GM23338 (cell line): ENCODE measurements around the gene PRRG3. TPM values are rescaled to one million over a fixed set of nuclear protein-coding genes. Genes with fewer than 3 reads are reported as not detected.

Experiments used
- ATAC-seq: fragments of 200-7000 bp; cut with Tn5 transposase; 3 replicates; pipeline ENCODE4 v1.9.1; 2020
- DNase-seq: peaks from one replicate; pipeline ENCODE4 v3.0.0-alpha.2; 2015; ENCODE audit warnings: low spot score
- H2AFZ ChIP-seq: fragments of 200-600 bp; sonication (generic); 2 replicates; pipeline ENCODE4 v1.8.0; 2016; ENCODE audit warnings: antibody characterized with exemption, mild to moderate bottlenecking, moderate library complexity
- H3F3A ChIP-seq: fragments of 200-600 bp; sonication (generic); replicated peaks from 2 replicates; pipeline ENCODE4 v1.8.0; 2017; ENCODE audit warnings: antibody characterized with exemption, mixed run types, low read depth
- H3K27ac ChIP-seq: fragments of 200-600 bp; sonication (generic); 2 replicates; pipeline ENCODE4 v1.6.1; 2016; ENCODE audit warnings: low read depth
- H3K27me3 ChIP-seq: fragments of 200-600 bp; sonication (generic); 2 replicates; pipeline ENCODE4 v1.8.0; 2016; ENCODE audit warnings: mild to moderate bottlenecking, mixed run types, moderate library complexity; ENCODE audit not compliant: insufficient read depth
- H3K36me3 ChIP-seq: fragments of 200-600 bp; sonication (generic); 2 replicates; pipeline ENCODE4 v1.8.0; 2016; ENCODE audit warnings: mild to moderate bottlenecking; ENCODE audit not compliant: insufficient read depth
- H3K4me1 ChIP-seq: fragments of 200-600 bp; sonication (generic); 2 replicates; pipeline ENCODE4 v1.8.0; 2016; ENCODE audit warnings: mild to moderate bottlenecking, moderate library complexity; ENCODE audit not compliant: insufficient read depth
- H3K4me2 ChIP-seq: fragments of 200-600 bp; sonication (generic); 2 replicates; pipeline ENCODE4 v1.7.1; 2017; ENCODE audit warnings: mixed run types
- H3K4me3 ChIP-seq: fragments of 200-600 bp; sonication (generic); 2 replicates; pipeline ENCODE4 v1.6.1; 2016; ENCODE audit warnings: mixed run types
- H3K79me2 ChIP-seq: fragments of 200-600 bp; sonication (generic); replicated peaks from 2 replicates; pipeline ENCODE4 v1.8.0; 2017; ENCODE audit warnings: mild to moderate bottlenecking; ENCODE audit not compliant: insufficient read depth
- H3K9me2 ChIP-seq: fragments of 200-600 bp; sonication (generic); 2 replicates; pipeline ENCODE4 v1.8.0; 2017; ENCODE audit not compliant: insufficient read depth
- H4K20me1 ChIP-seq: fragments of 200-600 bp; sonication (generic); replicated peaks from 2 replicates; pipeline ENCODE4 v1.8.0; 2017; ENCODE audit warnings: mild to moderate bottlenecking; ENCODE audit not compliant: insufficient read depth
- H3K27ac Mint-ChIP-seq: 2 replicates; pipeline ENCODE4 v1.8.0; 2020; ENCODE audit warnings: inconsistent platforms, mild to moderate bottlenecking, moderate library complexity, mixed read lengths
- H3K27me3 Mint-ChIP-seq: 3 replicates; pipeline ENCODE4 v1.8.0; 2022; ENCODE audit warnings: low read depth, mild to moderate bottlenecking, moderate library complexity, mixed read lengths, inconsistent platforms; ENCODE audit not compliant: insufficient read depth, poor library complexity
- H3K36me3 Mint-ChIP-seq: 3 replicates; pipeline ENCODE4 v1.8.0; 2021; ENCODE audit warnings: low read depth, mild to moderate bottlenecking, inconsistent platforms, moderate library complexity, mixed read lengths
- H3K4me1 Mint-ChIP-seq: 3 replicates; pipeline ENCODE4 v1.8.0; 2020; ENCODE audit warnings: mild to moderate bottlenecking, inconsistent platforms, mixed read lengths
- H3K4me3 Mint-ChIP-seq: 3 replicates; pipeline ENCODE4 v1.8.0; 2021; ENCODE audit warnings: moderate library complexity, mild to moderate bottlenecking, inconsistent platforms, mixed read lengths
- H3K9me3 Mint-ChIP-seq: 3 replicates; pipeline ENCODE4 v1.8.0; 2020; ENCODE audit warnings: moderate library complexity, mild to moderate bottlenecking, inconsistent platforms, mixed read lengths
- CREB1 ChIP-seq: fragments of 250-450 bp; sonication (Bioruptor Pico); IDR thresholded peaks from 2 replicates; pipeline ENCODE4 v1.5.0; 2020; ENCODE audit warnings: low read depth, mild to moderate bottlenecking, moderate library complexity
- EZH2 ChIP-seq: fragments of 200-600 bp; sonication (generic); IDR thresholded peaks from one replicate; pipeline ENCODE4 v1.8.0; 2017; ENCODE audit warnings: antibody characterized with exemption, mild to moderate bottlenecking, low read depth; ENCODE audit not compliant: unreplicated experiment
- EZH2phosphoT487 ChIP-seq: fragments of 200-600 bp; sonication (generic); IDR thresholded peaks from one replicate; pipeline ENCODE4 v1.8.1; 2018; ENCODE audit warnings: antibody characterized with exemption; ENCODE audit not compliant: unreplicated experiment
- JUNB ChIP-seq: IDR thresholded peaks from one replicate; pipeline ENCODE4 v1.6.1; 2016; ENCODE audit warnings: antibody characterized with exemption; ENCODE audit not compliant: unreplicated experiment
- NANOG ChIP-seq: IDR thresholded peaks from 2 replicates; pipeline ENCODE4 v1.6.1; 2016; ENCODE audit warnings: antibody characterized with exemption, borderline replicate concordance
- POLR2AphosphoS5 ChIP-seq: IDR thresholded peaks from 2 replicates; pipeline ENCODE4 v1.6.1; 2016; ENCODE audit warnings: antibody characterized with exemption, low read depth
- STAT1 ChIP-seq: IDR thresholded peaks from one replicate; pipeline ENCODE4 v1.6.1; 2016; ENCODE audit warnings: antibody characterized with exemption; ENCODE audit not compliant: unreplicated experiment
- ZNF114 ChIP-seq: fragments of 250-450 bp; sonication (Bioruptor Pico); IDR thresholded peaks from 2 replicates; pipeline ENCODE4 v1.5.0; 2020; ENCODE audit warnings: mild to moderate bottlenecking, moderate library complexity
- ZNF331 ChIP-seq: fragments of 250-450 bp; sonication (Bioruptor Pico); IDR thresholded peaks from 2 replicates; pipeline ENCODE4 v1.5.0; 2020; ENCODE audit warnings: low read depth, mild to moderate bottlenecking, moderate library complexity
- polyA plus RNA-seq: library from polyadenylated mRNA; unstranded; fragments of >200 nt; fragmentation: Nextera tagmentation; extraction: Ambion mirVana; gene quantifications from 2 replicates; pipeline ENCODE4 v1.2.1, GENCODE V29; 2016
- total RNA-seq: library from RNA; depleted of rRNA; stranded (reverse); fragments of >200 nt; shearing (Covaris generic); gene quantifications from 2 replicates; pipeline ENCODE4 v1.2.3, GENCODE V29; 2014
- TF ChIP-seq, protein P1 (sequence below), 2 experiments: fragments of 200-600 bp in 1 of 2; sonication (generic) in 1 of 2; conservative IDR thresholded peaks; 2 replicates each; pipeline versions ENCODE4 v1.5.1 to v1.6.1; 2016 to 2017; ENCODE audit warnings: antibody characterized with exemption in 2 of 2, low read depth in 2 of 2, mild to moderate bottlenecking in 2 of 2, moderate library complexity in 1 of 2
- TF ChIP-seq, protein P2 (sequence below): IDR thresholded peaks from 2 replicates; pipeline ENCODE4 v1.6.1; 2016; ENCODE audit warnings: antibody characterized with exemption
- TF ChIP-seq, protein P3 (sequence below): IDR thresholded peaks from one replicate; pipeline ENCODE4 v1.6.1; 2018; ENCODE audit warnings: antibody characterized with exemption; ENCODE audit not compliant: unreplicated experiment
- TF ChIP-seq, protein P4 (sequence below): fragments of 250-450 bp; sonication (Bioruptor Pico); IDR thresholded peaks from 2 replicates; pipeline ENCODE4 v1.5.0; 2020; ENCODE audit warnings: mild to moderate bottlenecking, moderate library complexity

Gene PRRG3
- total and polyA plus RNA-seq, 2 experiments from 2014 or later, result 5.0 to 10.6 TPM

DNA sequence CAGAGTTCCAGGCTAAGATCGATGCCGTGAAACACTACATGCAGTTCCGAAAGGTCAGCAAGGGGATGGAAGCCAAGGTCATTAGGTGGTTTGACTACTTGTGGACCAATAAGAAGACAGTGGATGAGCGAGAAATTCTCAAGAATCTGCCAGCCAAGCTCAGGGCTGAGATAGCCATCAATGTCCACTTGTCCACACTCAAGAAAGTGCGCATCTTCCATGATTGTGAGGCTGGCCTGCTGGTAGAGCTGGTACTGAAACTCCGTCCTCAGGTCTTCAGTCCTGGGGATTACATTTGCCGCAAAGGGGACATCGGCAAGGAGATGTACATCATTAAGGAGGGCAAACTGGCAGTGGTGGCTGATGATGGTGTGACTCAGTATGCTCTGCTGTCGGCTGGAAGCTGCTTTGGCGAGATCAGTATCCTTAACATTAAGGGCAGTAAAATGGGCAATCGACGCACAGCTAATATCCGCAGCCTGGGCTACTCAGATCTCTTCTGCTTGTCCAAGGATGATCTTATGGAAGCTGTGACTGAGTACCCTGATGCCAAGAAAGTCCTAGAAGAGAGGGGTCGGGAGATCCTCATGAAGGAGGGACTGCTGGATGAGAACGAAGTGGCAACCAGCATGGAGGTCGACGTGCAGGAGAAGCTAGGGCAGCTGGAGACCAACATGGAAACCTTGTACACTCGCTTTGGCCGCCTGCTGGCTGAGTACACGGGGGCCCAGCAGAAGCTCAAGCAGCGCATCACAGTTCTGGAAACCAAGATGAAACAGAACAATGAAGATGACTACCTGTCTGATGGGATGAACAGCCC lies 48.6 kb downstream of the PRRG3 start:
- Histone ChIP-seq H3K79me2 (no peaks in the 10 kb centered on the region), H2AFZ (no peak overlapping the region), H3K4me2 (no peak overlapping the region), H3K9me2 (no peaks in the 10 kb centered on the region), H3K27ac (no peak overlapping the region), H3K4me3 (no peak overlapping the region), H3K4me1 (peaks cover 4% of the 10 kb centered on the region; the same call in 1 of the 2 replicates), H3F3A (no peaks in the 10 kb centered on the region), H3K36me3 (no peaks in the 10 kb centered on the region), H3K27me3 (no peaks in the 10 kb centered on the region), H4K20me1 (no peaks in the 10 kb centered on the region)
- DNase-seq (no peak), ATAC-seq (no peak)
- Mint-ChIP-seq H3K36me3 (no peaks in the 10 kb centered on the region), H3K4me1 (peaks cover 3% of the 10 kb centered on the region; the same call in 2 of the 3 replicates), H3K9me3 (no peaks in the 10 kb centered on the region), H3K27ac (no peak overlapping the region), H3K27me3 (no peaks in the 10 kb centered on the region), H3K4me3 (no peak overlapping the region)
- TF ChIP-seq CREB1 (CRISPR knock-in tag) (no peak), EZH2 (no peak), EZH2phosphoT487 (no peak), JUNB (no peak), ZNF331 (no peak), POLR2AphosphoS5 (no peak), NANOG (no peak), ZNF114 (CRISPR knock-in tag) (no peak), STAT1 (no peak)
- TF ChIP-seq, protein P1, sequence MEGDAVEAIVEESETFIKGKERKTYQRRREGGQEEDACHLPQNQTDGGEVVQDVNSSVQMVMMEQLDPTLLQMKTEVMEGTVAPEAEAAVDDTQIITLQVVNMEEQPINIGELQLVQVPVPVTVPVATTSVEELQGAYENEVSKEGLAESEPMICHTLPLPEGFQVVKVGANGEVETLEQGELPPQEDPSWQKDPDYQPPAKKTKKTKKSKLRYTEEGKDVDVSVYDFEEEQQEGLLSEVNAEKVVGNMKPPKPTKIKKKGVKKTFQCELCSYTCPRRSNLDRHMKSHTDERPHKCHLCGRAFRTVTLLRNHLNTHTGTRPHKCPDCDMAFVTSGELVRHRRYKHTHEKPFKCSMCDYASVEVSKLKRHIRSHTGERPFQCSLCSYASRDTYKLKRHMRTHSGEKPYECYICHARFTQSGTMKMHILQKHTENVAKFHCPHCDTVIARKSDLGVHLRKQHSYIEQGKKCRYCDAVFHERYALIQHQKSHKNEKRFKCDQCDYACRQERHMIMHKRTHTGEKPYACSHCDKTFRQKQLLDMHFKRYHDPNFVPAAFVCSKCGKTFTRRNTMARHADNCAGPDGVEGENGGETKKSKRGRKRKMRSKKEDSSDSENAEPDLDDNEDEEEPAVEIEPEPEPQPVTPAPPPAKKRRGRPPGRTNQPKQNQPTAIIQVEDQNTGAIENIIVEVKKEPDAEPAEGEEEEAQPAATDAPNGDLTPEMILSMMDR (conservative IDR thresholded peaks at IDR 0.05; ENCODE audit: low read depth in 2 of 2), result no peak
- TF ChIP-seq, protein P2, sequence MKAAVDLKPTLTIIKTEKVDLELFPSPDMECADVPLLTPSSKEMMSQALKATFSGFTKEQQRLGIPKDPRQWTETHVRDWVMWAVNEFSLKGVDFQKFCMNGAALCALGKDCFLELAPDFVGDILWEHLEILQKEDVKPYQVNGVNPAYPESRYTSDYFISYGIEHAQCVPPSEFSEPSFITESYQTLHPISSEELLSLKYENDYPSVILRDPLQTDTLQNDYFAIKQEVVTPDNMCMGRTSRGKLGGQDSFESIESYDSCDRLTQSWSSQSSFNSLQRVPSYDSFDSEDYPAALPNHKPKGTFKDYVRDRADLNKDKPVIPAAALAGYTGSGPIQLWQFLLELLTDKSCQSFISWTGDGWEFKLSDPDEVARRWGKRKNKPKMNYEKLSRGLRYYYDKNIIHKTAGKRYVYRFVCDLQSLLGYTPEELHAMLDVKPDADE, result no peak
- TF ChIP-seq, protein P3, sequence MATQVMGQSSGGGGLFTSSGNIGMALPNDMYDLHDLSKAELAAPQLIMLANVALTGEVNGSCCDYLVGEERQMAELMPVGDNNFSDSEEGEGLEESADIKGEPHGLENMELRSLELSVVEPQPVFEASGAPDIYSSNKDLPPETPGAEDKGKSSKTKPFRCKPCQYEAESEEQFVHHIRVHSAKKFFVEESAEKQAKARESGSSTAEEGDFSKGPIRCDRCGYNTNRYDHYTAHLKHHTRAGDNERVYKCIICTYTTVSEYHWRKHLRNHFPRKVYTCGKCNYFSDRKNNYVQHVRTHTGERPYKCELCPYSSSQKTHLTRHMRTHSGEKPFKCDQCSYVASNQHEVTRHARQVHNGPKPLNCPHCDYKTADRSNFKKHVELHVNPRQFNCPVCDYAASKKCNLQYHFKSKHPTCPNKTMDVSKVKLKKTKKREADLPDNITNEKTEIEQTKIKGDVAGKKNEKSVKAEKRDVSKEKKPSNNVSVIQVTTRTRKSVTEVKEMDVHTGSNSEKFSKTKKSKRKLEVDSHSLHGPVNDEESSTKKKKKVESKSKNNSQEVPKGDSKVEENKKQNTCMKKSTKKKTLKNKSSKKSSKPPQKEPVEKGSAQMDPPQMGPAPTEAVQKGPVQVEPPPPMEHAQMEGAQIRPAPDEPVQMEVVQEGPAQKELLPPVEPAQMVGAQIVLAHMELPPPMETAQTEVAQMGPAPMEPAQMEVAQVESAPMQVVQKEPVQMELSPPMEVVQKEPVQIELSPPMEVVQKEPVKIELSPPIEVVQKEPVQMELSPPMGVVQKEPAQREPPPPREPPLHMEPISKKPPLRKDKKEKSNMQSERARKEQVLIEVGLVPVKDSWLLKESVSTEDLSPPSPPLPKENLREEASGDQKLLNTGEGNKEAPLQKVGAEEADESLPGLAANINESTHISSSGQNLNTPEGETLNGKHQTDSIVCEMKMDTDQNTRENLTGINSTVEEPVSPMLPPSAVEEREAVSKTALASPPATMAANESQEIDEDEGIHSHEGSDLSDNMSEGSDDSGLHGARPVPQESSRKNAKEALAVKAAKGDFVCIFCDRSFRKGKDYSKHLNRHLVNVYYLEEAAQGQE, result no peak
- TF ChIP-seq, protein P4, sequence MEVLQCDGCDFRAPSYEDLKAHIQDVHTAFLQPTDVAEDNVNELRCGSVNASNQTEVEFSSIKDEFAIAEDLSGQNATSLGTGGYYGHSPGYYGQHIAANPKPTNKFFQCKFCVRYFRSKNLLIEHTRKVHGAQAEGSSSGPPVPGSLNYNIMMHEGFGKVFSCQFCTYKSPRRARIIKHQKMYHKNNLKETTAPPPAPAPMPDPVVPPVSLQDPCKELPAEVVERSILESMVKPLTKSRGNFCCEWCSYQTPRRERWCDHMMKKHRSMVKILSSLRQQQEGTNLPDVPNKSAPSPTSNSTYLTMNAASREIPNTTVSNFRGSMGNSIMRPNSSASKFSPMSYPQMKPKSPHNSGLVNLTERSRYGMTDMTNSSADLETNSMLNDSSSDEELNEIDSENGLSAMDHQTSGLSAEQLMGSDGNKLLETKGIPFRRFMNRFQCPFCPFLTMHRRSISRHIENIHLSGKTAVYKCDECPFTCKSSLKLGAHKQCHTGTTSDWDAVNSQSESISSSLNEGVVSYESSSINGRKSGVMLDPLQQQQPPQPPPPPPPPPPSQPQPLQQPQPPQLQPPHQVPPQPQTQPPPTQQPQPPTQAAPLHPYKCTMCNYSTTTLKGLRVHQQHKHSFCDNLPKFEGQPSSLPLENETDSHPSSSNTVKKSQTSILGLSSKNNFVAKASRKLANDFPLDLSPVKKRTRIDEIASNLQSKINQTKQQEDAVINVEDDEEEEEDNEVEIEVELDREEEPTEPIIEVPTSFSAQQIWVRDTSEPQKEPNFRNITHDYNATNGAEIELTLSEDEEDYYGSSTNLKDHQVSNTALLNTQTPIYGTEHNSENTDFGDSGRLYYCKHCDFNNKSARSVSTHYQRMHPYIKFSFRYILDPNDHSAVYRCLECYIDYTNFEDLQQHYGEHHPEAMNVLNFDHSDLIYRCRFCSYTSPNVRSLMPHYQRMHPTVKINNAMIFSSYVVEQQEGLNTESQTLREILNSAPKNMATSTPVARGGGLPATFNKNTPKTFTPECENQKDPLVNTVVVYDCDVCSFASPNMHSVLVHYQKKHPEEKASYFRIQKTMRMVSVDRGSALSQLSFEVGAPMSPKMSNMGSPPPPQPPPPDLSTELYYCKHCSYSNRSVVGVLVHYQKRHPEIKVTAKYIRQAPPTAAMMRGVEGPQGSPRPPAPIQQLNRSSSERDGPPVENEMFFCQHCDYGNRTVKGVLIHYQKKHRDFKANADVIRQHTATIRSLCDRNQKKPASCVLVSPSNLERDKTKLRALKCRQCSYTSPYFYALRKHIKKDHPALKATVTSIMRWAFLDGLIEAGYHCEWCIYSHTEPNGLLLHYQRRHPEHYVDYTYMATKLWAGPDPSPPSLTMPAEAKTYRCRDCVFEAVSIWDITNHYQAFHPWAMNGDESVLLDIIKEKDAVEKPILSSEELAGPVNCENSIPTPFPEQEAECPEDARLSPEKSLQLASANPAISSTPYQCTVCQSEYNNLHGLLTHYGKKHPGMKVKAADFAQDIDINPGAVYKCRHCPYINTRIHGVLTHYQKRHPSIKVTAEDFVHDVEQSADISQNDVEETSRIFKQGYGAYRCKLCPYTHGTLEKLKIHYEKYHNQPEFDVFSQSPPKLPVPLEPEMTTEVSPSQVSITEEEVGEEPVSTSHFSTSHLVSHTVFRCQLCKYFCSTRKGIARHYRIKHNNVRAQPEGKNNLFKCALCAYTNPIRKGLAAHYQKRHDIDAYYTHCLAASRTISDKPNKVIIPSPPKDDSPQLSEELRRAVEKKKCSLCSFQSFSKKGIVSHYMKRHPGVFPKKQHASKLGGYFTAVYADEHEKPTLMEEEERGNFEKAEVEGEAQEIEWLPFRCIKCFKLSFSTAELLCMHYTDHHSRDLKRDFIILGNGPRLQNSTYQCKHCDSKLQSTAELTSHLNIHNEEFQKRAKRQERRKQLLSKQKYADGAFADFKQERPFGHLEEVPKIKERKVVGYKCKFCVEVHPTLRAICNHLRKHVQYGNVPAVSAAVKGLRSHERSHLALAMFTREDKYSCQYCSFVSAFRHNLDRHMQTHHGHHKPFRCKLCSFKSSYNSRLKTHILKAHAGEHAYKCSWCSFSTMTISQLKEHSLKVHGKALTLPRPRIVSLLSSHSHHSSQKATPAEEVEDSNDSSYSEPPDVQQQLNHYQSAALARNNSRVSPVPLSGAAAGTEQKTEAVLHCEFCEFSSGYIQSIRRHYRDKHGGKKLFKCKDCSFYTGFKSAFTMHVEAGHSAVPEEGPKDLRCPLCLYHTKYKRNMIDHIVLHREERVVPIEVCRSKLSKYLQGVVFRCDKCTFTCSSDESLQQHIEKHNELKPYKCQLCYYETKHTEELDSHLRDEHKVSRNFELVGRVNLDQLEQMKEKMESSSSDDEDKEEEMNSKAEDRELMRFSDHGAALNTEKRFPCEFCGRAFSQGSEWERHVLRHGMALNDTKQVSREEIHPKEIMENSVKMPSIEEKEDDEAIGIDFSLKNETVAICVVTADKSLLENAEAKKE (CRISPR knock-in tag), result no peak
